ENCODE data around the gene CCL8. TPM values are rescaled to one million over a fixed set of nuclear protein-coding genes. Genes with fewer than 3 reads are reported as not detected.

The CCL8 gene
- polyA plus RNA-seq, 1 donor: 0.39 TPM

GRCh38 chr17:34299956-34300577 is 19.2 kb upstream of the CCL8 start:
- Histone ChIP-seq H3K27ac (ENCODE audit: low read length) (no peak overlapping the region), H3K36me3 (ENCODE audit: control insufficient read depth, insufficient read depth, low read length) (no peaks in the 10 kb centered on the region), H3K27me3 (ENCODE audit: control insufficient read depth, insufficient read depth, low read length) (no peaks in the 10 kb centered on the region), H3K4me1 (ENCODE audit: control insufficient read depth, insufficient read depth, low read length) (no peaks in the 10 kb centered on the region), H3K4me3 (ENCODE audit: low read length) (no peak overlapping the region), H3K9me3 (ENCODE audit: control insufficient read depth, low read depth, low read length) (no peaks in the 10 kb centered on the region)
- no peak for DNase-seq
- WGBS (ENCODE audit: insufficient coverage, low lambda C conversion rate): 60% methylated on average over 1 of the region's 3 CpGs

- Histone ChIP-seq H3K9me3 (ENCODE audit: control insufficient read depth, low read depth, low read length) (no peaks in the 10 kb centered on the region), H3K27me3 (ENCODE audit: control insufficient read depth, insufficient read depth, low read length) (no peaks in the 10 kb centered on the region), H3K4me1 (ENCODE audit: control insufficient read depth, insufficient read depth, low read length) (no peaks in the 10 kb centered on the region), H3K4me3 (ENCODE audit: low read length) (no peak overlapping the region), H3K27ac (ENCODE audit: low read length) (no peak overlapping the region), H3K36me3 (ENCODE audit: control insufficient read depth, insufficient read depth, low read length) (no peaks in the 10 kb centered on the region)
- 80% methylated on average over 1 of the region's 3 CpGs for WGBS (ENCODE audit: insufficient coverage, low lambda C conversion rate)
- DNase-seq: no peak
These were observed 18.4 kb upstream of the CCL8 start for GRCh38 chr17:34300652-34301370.

DNA sequence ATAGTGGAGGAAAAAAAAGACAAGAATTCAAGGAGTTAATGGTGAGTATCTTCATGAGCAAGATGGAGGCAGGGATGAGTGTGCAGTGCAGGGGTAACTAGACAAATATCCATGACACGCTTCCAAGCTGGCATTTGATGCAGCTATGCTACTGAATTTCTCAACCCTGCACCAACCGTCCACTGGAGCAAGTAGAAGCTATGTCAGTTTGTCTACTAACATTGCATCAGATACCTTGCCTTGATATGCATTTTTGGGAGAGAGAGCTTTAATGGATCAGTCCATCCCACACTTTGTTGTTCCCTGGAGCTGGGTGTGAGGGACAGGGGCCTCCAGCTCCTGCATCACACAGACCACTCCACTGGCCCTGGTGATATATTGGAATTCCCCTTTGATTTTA is 17.2 kb upstream of the CCL8 start:
- no peaks in the 10 kb centered on the region for H3K36me3 ChIP-seq (ENCODE audit: control insufficient read depth, insufficient read depth, low read length)
- WGBS (ENCODE audit: insufficient coverage, low lambda C conversion rate): no CpG with 5 or more reads among the region's 2 CpGs

GRCh38 chr17:34302636-34303035 is 16.6 kb upstream of the CCL8 start:
- no CpG with 5 or more reads among the region's 1 CpG for WGBS (ENCODE audit: insufficient coverage, low lambda C conversion rate)
- Histone ChIP-seq H3K36me3 (ENCODE audit: control insufficient read depth, insufficient read depth, low read length) (no peaks in the 10 kb centered on the region), H3K27ac (ENCODE audit: low read length) (no peak overlapping the region), H3K27me3 (ENCODE audit: control insufficient read depth, insufficient read depth, low read length) (no peaks in the 10 kb centered on the region), H3K4me3 (ENCODE audit: low read length) (no peak overlapping the region), H3K9me3 (ENCODE audit: control insufficient read depth, low read depth, low read length) (no peaks in the 10 kb centered on the region), H3K4me1 (ENCODE audit: control insufficient read depth, insufficient read depth, low read length) (no peaks in the 10 kb centered on the region)
- DNase-seq: no peak

More for the DNA sequence above, 17.2 kb upstream of the CCL8 start:
- no peaks in the 10 kb centered on the region for H3K27me3 ChIP-seq (ENCODE audit: control insufficient read depth, insufficient read depth, low read length)
- no peak overlapping the region for H3K4me3 ChIP-seq (ENCODE audit: low read length)
- no peaks in the 10 kb centered on the region for H3K9me3 ChIP-seq (ENCODE audit: control insufficient read depth, low read depth, low read length)
- no peak overlapping the region for H3K27ac ChIP-seq (ENCODE audit: low read length)
- DNase-seq: no peak
- H3K4me1 ChIP-seq (ENCODE audit: control insufficient read depth, insufficient read depth, low read length): no peaks in the 10 kb centered on the region

DNA sequence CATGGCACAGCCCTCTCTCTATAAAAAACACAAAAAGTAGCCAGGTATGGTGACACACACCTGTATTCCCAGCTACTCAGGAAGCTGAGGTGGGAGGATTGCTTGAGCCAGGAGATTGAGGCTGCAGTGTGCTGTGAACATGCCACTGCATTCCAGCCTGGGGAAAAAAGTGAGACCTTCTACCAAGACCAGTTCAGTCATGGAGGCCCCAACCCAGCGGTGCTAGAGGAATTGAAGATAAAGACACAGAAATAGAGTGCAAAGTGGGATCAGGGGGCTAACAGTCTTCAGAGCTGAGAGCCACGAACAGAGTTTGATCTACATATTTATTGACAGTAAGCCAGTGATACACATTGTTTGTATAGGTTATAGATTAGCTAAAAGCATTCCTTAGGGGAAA is 15.6 kb upstream of the CCL8 start:
- no peaks in the 10 kb centered on the region for H3K9me3 ChIP-seq (ENCODE audit: control insufficient read depth, low read depth, low read length)
- H3K4me3 ChIP-seq (ENCODE audit: low read length): no peak overlapping the region
- H3K27me3 ChIP-seq (ENCODE audit: control insufficient read depth, insufficient read depth, low read length): no peaks in the 10 kb centered on the region
- no peak overlapping the region for H3K27ac ChIP-seq (ENCODE audit: low read length)
- 67% methylated on average over 1 of the region's 2 CpGs for WGBS (ENCODE audit: insufficient coverage, low lambda C conversion rate)
- no peaks in the 10 kb centered on the region for H3K4me1 ChIP-seq (ENCODE audit: control insufficient read depth, insufficient read depth, low read length)
- H3K36me3 ChIP-seq (ENCODE audit: control insufficient read depth, insufficient read depth, low read length): no peaks in the 10 kb centered on the region
- DNase-seq: no peak

DNA sequence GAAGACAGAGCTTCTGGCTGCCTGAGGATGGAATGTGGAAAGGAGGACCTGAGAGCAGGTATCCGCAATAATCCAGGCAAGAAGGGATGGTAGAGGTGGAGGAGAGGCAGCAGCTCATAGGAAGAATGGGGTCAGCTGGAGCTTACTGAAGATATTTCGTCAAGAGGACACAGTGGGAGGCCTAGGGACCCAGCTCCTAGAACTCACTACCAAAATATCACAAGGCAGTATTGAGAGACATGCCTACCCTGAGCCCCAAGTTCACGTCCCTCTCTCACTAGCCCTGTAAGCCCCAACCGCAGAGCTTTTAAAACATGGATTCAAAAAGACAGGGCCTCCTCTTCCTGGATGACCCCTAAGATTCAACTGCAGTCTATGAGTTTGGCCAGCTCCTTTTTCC is 14.2 kb upstream of the CCL8 start:
- WGBS (ENCODE audit: insufficient coverage, low lambda C conversion rate): no CpG with 5 or more reads among the region's 4 CpGs
- Histone ChIP-seq H3K27ac (ENCODE audit: low read length) (no peak overlapping the region), H3K27me3 (ENCODE audit: control insufficient read depth, insufficient read depth, low read length) (no peaks in the 10 kb centered on the region), H3K36me3 (ENCODE audit: control insufficient read depth, insufficient read depth, low read length) (no peaks in the 10 kb centered on the region), H3K4me3 (ENCODE audit: low read length) (no peak overlapping the region), H3K4me1 (ENCODE audit: control insufficient read depth, insufficient read depth, low read length) (no peaks in the 10 kb centered on the region), H3K9me3 (ENCODE audit: control insufficient read depth, low read depth, low read length) (no peaks in the 10 kb centered on the region)
- DNase-seq: no peak

DNA sequence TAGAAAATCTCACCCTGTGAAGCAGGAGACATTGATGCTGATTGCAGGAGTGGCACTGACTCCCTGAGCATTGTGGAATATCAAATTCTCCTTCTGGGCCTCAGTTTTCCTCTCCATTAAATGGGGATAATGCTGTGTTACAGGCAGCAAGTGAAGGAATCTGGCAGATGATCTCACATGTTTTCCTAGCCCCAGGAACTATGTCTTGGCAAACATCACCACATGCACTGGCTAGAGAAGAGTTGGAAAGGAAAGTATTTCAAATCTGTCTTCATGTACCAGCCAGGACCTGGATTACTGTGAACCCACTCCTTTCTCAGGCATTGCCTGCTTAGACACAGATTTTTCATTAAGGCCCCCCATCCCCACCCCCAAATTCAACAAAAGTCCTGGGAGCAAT is 13.6 kb upstream of the CCL8 start:
- Histone ChIP-seq H3K4me1 (ENCODE audit: control insufficient read depth, insufficient read depth, low read length) (no peaks in the 10 kb centered on the region), H3K9me3 (ENCODE audit: control insufficient read depth, low read depth, low read length) (no peaks in the 10 kb centered on the region), H3K4me3 (ENCODE audit: low read length) (no peak overlapping the region), H3K36me3 (ENCODE audit: control insufficient read depth, insufficient read depth, low read length) (no peaks in the 10 kb centered on the region), H3K27ac (ENCODE audit: low read length) (no peak overlapping the region), H3K27me3 (ENCODE audit: control insufficient read depth, insufficient read depth, low read length) (no peaks in the 10 kb centered on the region)
- no peak for DNase-seq

DNA sequence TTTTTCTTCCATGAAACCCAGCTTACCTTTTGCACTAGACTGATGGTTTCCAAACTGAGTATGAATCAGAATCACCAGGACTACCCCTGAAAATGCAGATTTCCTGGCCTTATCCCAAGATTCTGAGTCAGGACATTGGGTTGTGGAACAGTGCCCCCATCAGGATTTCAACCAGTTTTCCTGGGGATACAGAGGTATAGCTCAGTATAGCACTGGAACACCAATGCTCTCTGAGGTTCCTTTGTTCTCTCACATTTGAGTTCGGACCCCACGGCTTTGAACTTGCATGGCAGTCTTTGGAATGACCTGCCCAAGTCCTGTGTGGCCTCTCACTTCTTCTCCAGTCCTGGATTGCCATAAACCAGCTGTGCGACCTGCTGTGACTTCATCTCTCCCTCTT is 12.8 kb upstream of the CCL8 start:
- no peaks in the 10 kb centered on the region for H3K27me3 ChIP-seq (ENCODE audit: control insufficient read depth, insufficient read depth, low read length)
- H3K27ac ChIP-seq (ENCODE audit: low read length): no peak overlapping the region
- no peak for DNase-seq
- WGBS (ENCODE audit: insufficient coverage, low lambda C conversion rate): no CpG with 5 or more reads among the region's 3 CpGs
- no peaks in the 10 kb centered on the region for H3K36me3 ChIP-seq (ENCODE audit: control insufficient read depth, insufficient read depth, low read length)
- no peaks in the 10 kb centered on the region for H3K9me3 ChIP-seq (ENCODE audit: control insufficient read depth, low read depth, low read length)
- no peak overlapping the region for H3K4me3 ChIP-seq (ENCODE audit: low read length)
- H3K4me1 ChIP-seq (ENCODE audit: control insufficient read depth, insufficient read depth, low read length): no peaks in the 10 kb centered on the region

GRCh38 chr17:34307110-34307509 is 12.1 kb upstream of the CCL8 start:
- no peak overlapping the region for H3K4me3 ChIP-seq (ENCODE audit: low read length)
- H3K9me3 ChIP-seq (ENCODE audit: control insufficient read depth, low read depth, low read length): no peaks in the 10 kb centered on the region
- H3K27me3 ChIP-seq (ENCODE audit: control insufficient read depth, insufficient read depth, low read length): no peaks in the 10 kb centered on the region
- no peaks in the 10 kb centered on the region for H3K36me3 ChIP-seq (ENCODE audit: control insufficient read depth, insufficient read depth, low read length)
- DNase-seq: no peak
- no peaks in the 10 kb centered on the region for H3K4me1 ChIP-seq (ENCODE audit: control insufficient read depth, insufficient read depth, low read length)
- WGBS (ENCODE audit: insufficient coverage, low lambda C conversion rate): 30% methylated on average over 2 of the region's 3 CpGs
- H3K27ac ChIP-seq (ENCODE audit: low read length): no peak overlapping the region

GRCh38 chr17:34308371-34308770 is 10.9 kb upstream of the CCL8 start:
- no peak for DNase-seq
- no peaks in the 10 kb centered on the region for H3K27me3 ChIP-seq (ENCODE audit: control insufficient read depth, insufficient read depth, low read length)
- no peaks in the 10 kb centered on the region for H3K36me3 ChIP-seq (ENCODE audit: control insufficient read depth, insufficient read depth, low read length)
- no peaks in the 10 kb centered on the region for H3K4me1 ChIP-seq (ENCODE audit: control insufficient read depth, insufficient read depth, low read length)
- H3K9me3 ChIP-seq (ENCODE audit: control insufficient read depth, low read depth, low read length): no peaks in the 10 kb centered on the region
- H3K27ac ChIP-seq (ENCODE audit: low read length): no peak overlapping the region
- H3K4me3 ChIP-seq (ENCODE audit: low read length): no peak overlapping the region

GRCh38 chr17:34311291-34311690 is 7.9 kb upstream of the CCL8 start:
- 50% methylated on average over 1 of the region's 7 CpGs for WGBS (ENCODE audit: insufficient coverage, low lambda C conversion rate)
- DNase-seq: no peak
- Histone ChIP-seq H3K4me1 (ENCODE audit: control insufficient read depth, insufficient read depth, low read length) (no peaks in the 10 kb centered on the region), H3K4me3 (ENCODE audit: low read length) (no peak overlapping the region), H3K27ac (ENCODE audit: low read length) (no peak overlapping the region), H3K36me3 (ENCODE audit: control insufficient read depth, insufficient read depth, low read length) (no peaks in the 10 kb centered on the region), H3K9me3 (ENCODE audit: control insufficient read depth, low read depth, low read length) (no peaks in the 10 kb centered on the region), H3K27me3 (ENCODE audit: control insufficient read depth, insufficient read depth, low read length) (no peaks in the 10 kb centered on the region)
